Ovary (tissue), 9 donors: ENCODE results near the gene SOHLH2. TPM values are rescaled to one million over a fixed set of nuclear protein-coding genes. Genes with fewer than 3 reads are reported as not detected.

Experiments used
- DNase-seq, 5 donors: peaks; one replicate each; pipeline ENCODE4 v3.0.0-alpha.2; 2019 to 2020
- H3K27ac ChIP-seq, 2 donors: fragments of 200-600 bp; one replicate each; pipeline versions ENCODE4 v1.5.1 to v1.8.0; 2019 to 2022
- H3K27me3 ChIP-seq: fragments of 200-600 bp; one replicate; pipeline ENCODE4 v1.8.0; 2022
- H3K36me3 ChIP-seq: fragments of 200-600 bp; sonication (generic); one replicate; pipeline ENCODE4 v1.5.1; 2019
- H3K4me1 ChIP-seq: one replicate; pipeline ENCODE4 v1.8.1; 2013; ENCODE audit warnings: mild to moderate bottlenecking, moderate library complexity; ENCODE audit not compliant: insufficient read depth
- H3K4me3 ChIP-seq: fragments of 200-600 bp; sonication (generic); one replicate; pipeline ENCODE4 v1.5.1; 2017
- H3K9me3 ChIP-seq, 2 donors: fragments of 200-600 bp in 1 of 2; sonication (generic) in 1 of 2; one replicate each; pipeline versions ENCODE4 v1.5.1 to v1.8.1; 2013 to 2019; ENCODE audit warnings: mild to moderate bottlenecking in 1 of 2, moderate library complexity in 1 of 2
- EP300 ChIP-seq: sonication (generic); formaldehyde crosslinking; IDR thresholded peaks from one replicate; pipeline ENCODE4 v1.6.1; 2017; ENCODE audit warnings: antibody characterized with exemption
- POLR2A ChIP-seq: fragments of 450-650 bp; IDR thresholded peaks from one replicate; pipeline ENCODE4 v1.6.1; 2017; ENCODE audit warnings: antibody characterized with exemption, mild to moderate bottlenecking, moderate library complexity
- WGBS, 3 donors: extraction: QIAGEN DNeasy Blood & Tissue Kit in 1 of 3; methylation state at CpG; one replicate each; pipeline versions ENCODE4 v1.1.5 to v1.1.7; 2013 to 2017; 5-methylcytosine and 5-hydroxymethylcytosine counted together
- intact Hi-C, 4 donors: fragments of 100-400 bp; cut with DNase I; formaldehyde crosslinking; loops; one replicate each; pipeline versions ENCODE4 v1.11.0 to v1.15.1; 2022 to 2023
- polyA plus RNA-seq, 2 donors: library from polyadenylated mRNA; stranded (reverse); fragments of 200-250 nt in 1 of 2; fragments of 350-450 nt in 1 of 2; fragmentation: Illumina TruSeq in 1 of 2; extraction: RNeasy Lipid Tissue Mini Kit (QIAGEN cat#74804) in 1 of 2; gene quantifications; one replicate each; pipeline ENCODE4 v1.2.3, GENCODE V29; 2013 to 2014
- total RNA-seq, 7 donors: library from RNA; depleted of rRNA in 2 of 7; stranded (reverse); fragments of >200 nt in 2 of 7; fragmentation: NEBNext Ultra II Directional in 3 of 7; extraction: Animal tissue kit (Norgen Biotek cat#: 25700) in 3 of 7; gene quantifications; one replicate each; pipeline versions ENCODE4 v1.1.0 to v1.2.4, GENCODE V29; 2016 to 2023
- TF ChIP-seq, protein P1 (sequence below), 3 donors: fragments of 450-650 bp in 2 of 3; fragments of 200-600 bp in 1 of 3; IDR thresholded peaks; one replicate each; pipeline versions ENCODE4 v1.5.1 to v1.8.0; 2016 to 2022; ENCODE audit warnings: antibody characterized with exemption in 3 of 3, mild to moderate bottlenecking in 1 of 3
- donor health status: DM: no; HTN: no; CAD: no; lungs with moderate emphysema.
- donor health status: DM: no; HTN: no; CAD: no.
- donor health status: Bipolar disorder and iron deficiency.
- donor health status: DM: yes; HTN: yes; CAD: no.
- donor health status: DM: no; HTN: no; CAD: no.
- donor health status: DM: yes; HTN: yes; CAD: no.

Gene SOHLH2
- total and polyA plus RNA-seq, 9 donors, result 0.11 to 1.0 (median 0.42) TPM; not detected in 3

DNA sequence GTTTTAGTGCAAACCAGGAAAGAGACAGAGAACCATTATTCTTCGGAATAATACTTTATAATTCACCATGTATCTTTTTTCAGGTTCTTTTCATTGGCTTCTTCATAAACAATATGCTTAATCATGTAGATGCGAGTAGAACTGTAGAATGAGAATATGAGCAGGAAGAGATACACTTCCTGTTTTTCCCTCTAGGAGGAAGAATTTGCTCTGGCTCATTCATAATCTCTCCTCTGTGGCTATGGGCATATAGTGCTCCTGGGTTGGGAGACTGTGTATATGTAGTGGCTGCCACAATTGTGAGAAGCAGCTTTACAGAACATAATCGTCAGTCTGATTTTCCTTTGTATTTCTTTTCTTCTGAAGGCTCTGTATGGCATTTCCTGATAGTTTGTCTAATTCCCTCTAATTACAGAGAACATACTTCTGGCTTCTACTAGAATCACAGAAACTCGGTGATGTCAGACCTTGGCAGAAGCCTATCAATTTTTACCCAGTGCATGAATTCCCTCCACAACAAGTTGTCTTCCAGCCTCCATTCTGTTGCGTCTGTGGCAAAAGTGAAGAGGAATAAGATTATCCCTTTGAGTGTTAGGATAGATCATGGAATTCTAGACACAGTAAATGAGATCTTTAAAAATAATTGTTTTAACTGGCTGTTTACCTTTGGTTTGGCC is 80.3 kb downstream of the SOHLH2 start:
- intact Hi-C loops, result loop anchor here in 1 of 4 donors (10.0 kb wide), 1 partner anchor 79 kb away; no protein-coding TSS in a partner anchor
- no peak for DNase-seq
- no peaks in the 10 kb centered on the region for H3K27me3 ChIP-seq
- TF ChIP-seq POLR2A (no peak), EP300 (no peak)
- TF ChIP-seq, protein P1, sequence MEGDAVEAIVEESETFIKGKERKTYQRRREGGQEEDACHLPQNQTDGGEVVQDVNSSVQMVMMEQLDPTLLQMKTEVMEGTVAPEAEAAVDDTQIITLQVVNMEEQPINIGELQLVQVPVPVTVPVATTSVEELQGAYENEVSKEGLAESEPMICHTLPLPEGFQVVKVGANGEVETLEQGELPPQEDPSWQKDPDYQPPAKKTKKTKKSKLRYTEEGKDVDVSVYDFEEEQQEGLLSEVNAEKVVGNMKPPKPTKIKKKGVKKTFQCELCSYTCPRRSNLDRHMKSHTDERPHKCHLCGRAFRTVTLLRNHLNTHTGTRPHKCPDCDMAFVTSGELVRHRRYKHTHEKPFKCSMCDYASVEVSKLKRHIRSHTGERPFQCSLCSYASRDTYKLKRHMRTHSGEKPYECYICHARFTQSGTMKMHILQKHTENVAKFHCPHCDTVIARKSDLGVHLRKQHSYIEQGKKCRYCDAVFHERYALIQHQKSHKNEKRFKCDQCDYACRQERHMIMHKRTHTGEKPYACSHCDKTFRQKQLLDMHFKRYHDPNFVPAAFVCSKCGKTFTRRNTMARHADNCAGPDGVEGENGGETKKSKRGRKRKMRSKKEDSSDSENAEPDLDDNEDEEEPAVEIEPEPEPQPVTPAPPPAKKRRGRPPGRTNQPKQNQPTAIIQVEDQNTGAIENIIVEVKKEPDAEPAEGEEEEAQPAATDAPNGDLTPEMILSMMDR (IDR thresholded peaks at IDR 0.05), result no peak
- H3K4me1 ChIP-seq, result peaks cover 2% of the 10 kb centered on the region
- no peaks in the 10 kb centered on the region for H3K36me3 ChIP-seq
- H3K27ac ChIP-seq, result no peak overlapping the region
- no peak overlapping the region for H3K4me3 ChIP-seq
- WGBS, 3 donors, result 48 to 64% (median 51%) methylated on average over 5 of the region's 5 CpGs
- H3K9me3 ChIP-seq, result no peaks in the 10 kb centered on the region

DNA sequence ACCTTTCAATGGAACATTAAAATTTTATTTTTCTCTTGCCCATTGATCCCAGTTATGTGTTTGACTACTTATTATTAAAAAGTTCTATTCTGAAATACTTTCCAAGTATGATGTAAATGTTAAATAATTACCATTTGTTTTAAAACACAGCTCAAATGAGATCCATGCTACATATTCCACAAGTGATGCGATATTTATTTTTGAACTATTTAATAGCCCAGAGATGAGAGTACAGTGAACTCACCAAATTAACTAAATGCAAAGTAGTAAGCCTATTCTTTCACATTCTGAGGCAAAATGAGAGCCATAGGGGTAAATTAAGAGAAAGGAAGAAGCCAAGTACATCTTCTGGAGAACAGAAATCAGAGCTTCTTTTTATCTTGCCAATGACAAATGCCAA is 82.0 kb downstream of the SOHLH2 start:
- WGBS, 3 donors, result 84 to 96% (median 96%) methylated on average over 1 of the region's 1 CpG
- no peak for TF ChIP-seq EP300
- TF ChIP-seq POLR2A, result no peak
- TF ChIP-seq, protein P1 (IDR thresholded peaks at IDR 0.05), result no peak

DNA sequence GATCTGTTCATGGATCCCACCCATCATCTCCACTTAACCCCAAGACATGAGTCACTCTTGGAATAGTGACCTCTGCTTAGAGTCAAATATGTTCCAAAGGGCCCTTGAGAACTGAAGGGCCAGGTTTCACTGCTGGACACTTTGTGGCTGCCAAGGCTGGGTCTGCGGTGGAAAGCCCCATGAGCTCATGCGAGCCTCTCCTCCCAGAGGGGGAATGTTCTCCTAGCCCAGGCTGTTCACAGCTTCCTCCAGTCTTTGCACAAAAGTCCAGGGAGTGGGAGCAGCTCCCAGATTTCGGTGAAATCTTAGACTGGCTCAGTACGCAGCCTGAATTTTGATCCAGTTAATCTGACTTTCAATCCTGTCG is 82.4 kb downstream of the SOHLH2 start:
- TF ChIP-seq POLR2A, result no peak
- TF ChIP-seq EP300, result no peak
- H3K4me3 ChIP-seq, result no peak overlapping the region
- H3K4me1 ChIP-seq, result peaks cover 2% of the 10 kb centered on the region
- WGBS, 3 donors, result 61 to 79% (median 71%) methylated on average over 5 of the region's 5 CpGs
- H3K36me3 ChIP-seq, result no peaks in the 10 kb centered on the region
- intact Hi-C loops, result loop anchor here in 1 of 4 donors (10.0 kb wide), 1 partner anchor 77 kb away; no protein-coding TSS in a partner anchor
- H3K27ac ChIP-seq, result no peak overlapping the region
- peak in 3 of 5 donors; percentile 23 to 40 (median 31) for DNase-seq
- no peaks in the 10 kb centered on the region for H3K9me3 ChIP-seq
- H3K27me3 ChIP-seq, result no peaks in the 10 kb centered on the region

More for the DNA sequence above, 82.0 kb downstream of the SOHLH2 start:
- H3K27ac ChIP-seq, result no peak overlapping the region
- DNase-seq, result no peak
- no peaks in the 10 kb centered on the region for H3K9me3 ChIP-seq
- H3K27me3 ChIP-seq, result no peaks in the 10 kb centered on the region
- no peak overlapping the region for H3K4me3 ChIP-seq
- peaks cover 2% of the 10 kb centered on the region for H3K4me1 ChIP-seq
- intact Hi-C loops, result loop anchor here in 1 of 4 donors (10.0 kb wide), 1 partner anchor 78 kb away; no protein-coding TSS in a partner anchor
- H3K36me3 ChIP-seq, result no peaks in the 10 kb centered on the region

GRCh38 chr13:36131222-36131930 is 83.0 kb downstream of the SOHLH2 start, which contains the start of gene DCLK1:
Gene DCLK1, minus strand, starts transcription at chr13:36131382.
- peak within 1 kb of the TSS; percentile 9 to 52 for H3K27ac ChIP-seq
- peak within 1 kb of the TSS; percentile 40 for H3K4me3 ChIP-seq
- H3K27me3 ChIP-seq, result no peaks in the 10 kb centered on the region
- DNase-seq, result peak; percentile 63 to 82 (median 70)
- H3K9me3 ChIP-seq, result no peaks in the 10 kb centered on the region
- intact Hi-C loops, result loop anchor here in 1 of 4 donors (10.0 kb wide), 1 partner anchor 77 kb away; no protein-coding TSS in a partner anchor
- H3K4me1 ChIP-seq, result peaks cover 2% of the 10 kb centered on the region
- TF ChIP-seq EP300, result no peak
- no peak for TF ChIP-seq POLR2A
- TF ChIP-seq, protein P1 (IDR thresholded peaks at IDR 0.05), result no peak
- no peaks in the 10 kb centered on the region for H3K36me3 ChIP-seq
- 8 to 11% (median 8%) methylated on average over 32 to 48 of the region's 48 CpGs for WGBS, 3 donors
